ENCODE measurements around the gene FAF1. TPM values are rescaled to one million over a fixed set of nuclear protein-coding genes. Genes with fewer than 3 reads are reported as not detected.

FAF1 gene
- total RNA-seq, 2 donors from 2014 or later = 25.5 to 68.6 TPM

DNA sequence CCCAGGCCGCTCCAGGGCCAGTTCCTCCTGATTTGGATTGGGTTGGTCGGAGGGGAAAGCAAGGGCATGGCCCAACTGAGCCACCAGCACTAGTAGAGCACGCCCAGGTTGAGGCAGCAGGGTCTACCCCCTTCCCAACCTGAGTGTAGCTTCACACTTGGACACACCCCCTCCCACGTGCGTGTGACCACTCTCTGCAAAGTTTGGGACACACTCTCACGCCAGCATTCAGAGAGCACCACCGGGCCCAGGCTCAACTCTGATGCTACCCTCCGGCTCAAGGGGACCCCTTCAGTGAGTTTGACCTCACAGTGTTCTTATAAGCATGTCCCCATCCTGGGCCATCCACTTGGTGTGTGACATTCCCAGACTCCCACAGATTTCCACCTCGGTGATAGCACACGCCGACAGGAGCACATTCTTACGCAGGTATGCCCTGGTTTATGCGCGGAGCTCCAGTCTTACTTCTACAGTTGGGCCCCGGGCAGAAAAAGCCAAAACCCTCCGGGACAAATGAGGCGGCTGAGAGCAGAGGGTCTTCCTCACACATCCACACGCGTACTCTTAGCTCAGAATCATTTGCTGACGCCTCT lies 533.9 kb downstream of the FAF1 start:
- Histone ChIP-seq H3K27ac (peak overlapping the region in 1 of 2 donors; percentile 20), H3K4me1 (ENCODE audit: control insufficient read depth in 1 of 2, low read depth in 2 of 2) (peaks cover 13 to 51% of the 10 kb centered on the region in 2 donors), H3K9me3 (no peaks in the 10 kb centered on the region), H3K4me3 (no peak overlapping the region), H3K36me3 (no peaks in the 10 kb centered on the region), H3K27me3 (replicated peaks; ENCODE audit: insufficient read depth) (peaks cover 82% of the 10 kb centered on the region)
- ATAC-seq (ENCODE audit: insufficient number of reproducible peaks, low FRiP score, low read depth) = no peak
- DNase-seq (ENCODE audit: low spot score) = no peak
- TF ChIP-seq, protein P1, sequence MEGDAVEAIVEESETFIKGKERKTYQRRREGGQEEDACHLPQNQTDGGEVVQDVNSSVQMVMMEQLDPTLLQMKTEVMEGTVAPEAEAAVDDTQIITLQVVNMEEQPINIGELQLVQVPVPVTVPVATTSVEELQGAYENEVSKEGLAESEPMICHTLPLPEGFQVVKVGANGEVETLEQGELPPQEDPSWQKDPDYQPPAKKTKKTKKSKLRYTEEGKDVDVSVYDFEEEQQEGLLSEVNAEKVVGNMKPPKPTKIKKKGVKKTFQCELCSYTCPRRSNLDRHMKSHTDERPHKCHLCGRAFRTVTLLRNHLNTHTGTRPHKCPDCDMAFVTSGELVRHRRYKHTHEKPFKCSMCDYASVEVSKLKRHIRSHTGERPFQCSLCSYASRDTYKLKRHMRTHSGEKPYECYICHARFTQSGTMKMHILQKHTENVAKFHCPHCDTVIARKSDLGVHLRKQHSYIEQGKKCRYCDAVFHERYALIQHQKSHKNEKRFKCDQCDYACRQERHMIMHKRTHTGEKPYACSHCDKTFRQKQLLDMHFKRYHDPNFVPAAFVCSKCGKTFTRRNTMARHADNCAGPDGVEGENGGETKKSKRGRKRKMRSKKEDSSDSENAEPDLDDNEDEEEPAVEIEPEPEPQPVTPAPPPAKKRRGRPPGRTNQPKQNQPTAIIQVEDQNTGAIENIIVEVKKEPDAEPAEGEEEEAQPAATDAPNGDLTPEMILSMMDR (IDR thresholded peaks at IDR 0.05) = no peak

DNA sequence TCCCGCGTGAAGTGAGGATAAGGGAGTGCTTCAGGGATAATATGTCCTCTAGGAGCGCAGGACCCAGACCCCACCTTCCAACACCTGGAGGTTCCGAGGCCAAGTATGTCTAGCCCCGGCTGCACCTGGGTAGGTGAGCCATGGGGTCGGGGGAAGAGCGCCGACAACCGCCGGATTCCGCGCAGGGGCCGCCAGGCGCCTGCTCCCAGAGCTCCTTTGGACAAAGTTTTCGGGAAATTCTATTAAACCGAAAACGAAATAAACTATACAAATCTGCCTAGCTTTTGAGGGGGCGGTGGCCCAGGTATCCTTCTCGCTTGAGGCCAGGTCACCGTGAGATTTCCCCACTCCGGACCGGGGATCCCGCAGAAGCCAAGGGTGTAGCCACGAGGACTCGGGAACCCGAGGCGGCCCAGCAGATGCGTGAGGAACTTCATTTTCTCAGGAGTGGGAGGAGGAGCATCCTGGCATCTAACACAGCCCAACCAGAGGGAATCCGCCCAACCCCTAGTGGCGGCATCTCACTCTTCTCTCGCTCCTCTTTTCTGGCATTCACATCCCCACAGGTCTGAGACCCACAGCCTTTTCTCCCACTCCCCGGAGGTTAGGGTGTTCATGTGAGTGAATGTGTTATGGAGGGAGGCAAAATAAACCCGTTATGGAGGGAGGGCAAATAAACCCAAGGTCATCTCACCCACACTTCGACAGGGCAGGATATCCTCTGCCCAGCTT lies 534.5 kb downstream of the FAF1 start:
- H3K36me3 ChIP-seq = no peaks in the 10 kb centered on the region
- ATAC-seq (ENCODE audit: insufficient number of reproducible peaks, low FRiP score, low read depth) (no peak), DNase-seq (ENCODE audit: low spot score) (no peak)
- no peak overlapping the region for H3K4me3 ChIP-seq
- peaks cover 13 to 58% of the 10 kb centered on the region in 2 donors for H3K4me1 ChIP-seq (ENCODE audit: control insufficient read depth in 1 of 2, low read depth in 2 of 2)
- no peaks in the 10 kb centered on the region for H3K9me3 ChIP-seq
- peaks cover 87% of the 10 kb centered on the region for H3K27me3 ChIP-seq (replicated peaks; ENCODE audit: insufficient read depth)
- TF ChIP-seq, protein P1 (IDR thresholded peaks at IDR 0.05) = no peak
- no peak overlapping the region for H3K27ac ChIP-seq

DNA sequence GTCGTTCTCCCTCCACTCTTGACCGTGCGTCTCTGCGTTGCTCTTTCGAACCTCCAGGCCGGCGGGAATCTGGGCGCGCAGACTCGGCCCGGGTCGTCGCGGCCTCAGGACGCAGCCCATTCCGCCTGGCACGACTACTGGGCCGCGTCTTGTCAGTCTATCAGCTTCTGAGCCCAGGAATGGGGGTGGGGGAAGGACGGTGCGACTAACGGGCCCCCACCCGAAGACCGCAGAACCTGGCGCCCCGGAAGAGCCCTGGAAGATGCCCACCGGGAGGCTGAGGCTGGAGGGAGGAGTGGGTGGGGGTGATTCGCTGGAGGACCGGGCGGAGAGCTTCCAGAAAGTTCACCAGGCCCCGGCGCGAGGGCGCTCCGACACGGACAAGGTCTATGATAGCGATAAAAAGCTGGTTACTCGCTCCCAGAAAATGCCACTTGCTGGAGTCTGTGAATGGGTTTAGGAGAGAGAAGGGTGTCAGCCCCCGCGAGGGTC lies 535.1 kb downstream of the FAF1 start:
- H3K9me3 ChIP-seq = no peaks in the 10 kb centered on the region
- peak overlapping the region; percentile 65 for H3K4me3 ChIP-seq
- H3K27ac ChIP-seq = no peak overlapping the region
- peaks cover 87% of the 10 kb centered on the region for H3K27me3 ChIP-seq (replicated peaks; ENCODE audit: insufficient read depth)
- ATAC-seq (ENCODE audit: insufficient number of reproducible peaks, low FRiP score, low read depth) (no peak), DNase-seq (ENCODE audit: low spot score) (no peak)
- peaks cover 13 to 63% of the 10 kb centered on the region in 2 donors for H3K4me1 ChIP-seq (ENCODE audit: control insufficient read depth in 1 of 2, low read depth in 2 of 2)
- TF ChIP-seq, protein P1 (IDR thresholded peaks at IDR 0.05) = no peak
- H3K36me3 ChIP-seq = no peaks in the 10 kb centered on the region

- TF ChIP-seq, protein P1 (IDR thresholded peaks at IDR 0.05) = no peak
- H3K4me1 ChIP-seq (ENCODE audit: control insufficient read depth in 1 of 2, low read depth in 2 of 2) = peaks cover 13 to 66% of the 10 kb centered on the region in 2 donors
- peaks cover 85% of the 10 kb centered on the region for H3K27me3 ChIP-seq (replicated peaks; ENCODE audit: insufficient read depth)
- peak overlapping the region; percentile 65 for H3K4me3 ChIP-seq
- H3K9me3 ChIP-seq = no peaks in the 10 kb centered on the region
- no peak overlapping the region for H3K27ac ChIP-seq
- H3K36me3 ChIP-seq = no peaks in the 10 kb centered on the region
- ATAC-seq (ENCODE audit: insufficient number of reproducible peaks, low FRiP score, low read depth) (no peak), DNase-seq (ENCODE audit: low spot score) (no peak)
Measured at GRCh38 chr1:50424045-50424883, 535.8 kb downstream of the FAF1 start.

GRCh38 chr1:50423670-50424000 lies 536.4 kb downstream of the FAF1 start:
- no peak overlapping the region for H3K27ac ChIP-seq
- H3K4me3 ChIP-seq = peak overlapping the region; percentile 65
- peaks cover 79% of the 10 kb centered on the region for H3K27me3 ChIP-seq (replicated peaks; ENCODE audit: insufficient read depth)
- H3K9me3 ChIP-seq = no peaks in the 10 kb centered on the region
- ATAC-seq (ENCODE audit: insufficient number of reproducible peaks, low FRiP score, low read depth) = no peak
- no peaks in the 10 kb centered on the region for H3K36me3 ChIP-seq
- DNase-seq (ENCODE audit: low spot score) = no peak
- TF ChIP-seq, protein P1 (IDR thresholded peaks at IDR 0.05) = no peak
- peaks cover 14 to 71% of the 10 kb centered on the region in 2 donors for H3K4me1 ChIP-seq (ENCODE audit: control insufficient read depth in 1 of 2, low read depth in 2 of 2)

All from thoracic aorta (tissue), 2 donors.